Progenitor cell of endocrine pancreas (in vitro differentiated cells): ENCODE results near the gene ITGBL1. TPM values are rescaled to one million over a fixed set of nuclear protein-coding genes. Genes with fewer than 3 reads are reported as not detected.

ENCODE experiments used
- DNase-seq: peaks from one replicate; pipeline ENCODE4 v3.0.0; 2021; ENCODE audit warnings: low spot score; ENCODE audit not compliant: unreplicated experiment
- H3K27ac Mint-ChIP-seq: 2 replicates; pipeline ENCODE4 v1.8.0; 2021; ENCODE audit warnings: mild to moderate bottlenecking, moderate library complexity, mixed read lengths
- H3K27me3 Mint-ChIP-seq: 2 replicates; pipeline ENCODE4 v1.8.0; 2021; ENCODE audit warnings: mixed read lengths
- H3K36me3 Mint-ChIP-seq: 2 replicates; pipeline ENCODE4 v1.8.0; 2022; ENCODE audit warnings: mixed read lengths; ENCODE audit not compliant: insufficient read depth
- H3K4me1 Mint-ChIP-seq: 2 replicates; pipeline ENCODE4 v1.8.0; 2021; ENCODE audit warnings: low read depth, mixed read lengths
- H3K4me3 Mint-ChIP-seq: 2 replicates; pipeline ENCODE4 v1.8.0; 2021; ENCODE audit warnings: low read depth, mild to moderate bottlenecking, moderate library complexity, mixed read lengths
- H3K9me3 Mint-ChIP-seq: 2 replicates; pipeline ENCODE4 v1.8.0; 2021; ENCODE audit warnings: low read depth, mixed read lengths
- CTCF ChIP-seq: fragments of 200-600 bp; sonication (generic); IDR thresholded peaks from one replicate; pipeline ENCODE4 v1.5.0; 2021; ENCODE audit warnings: antibody characterized with exemption, mild to moderate bottlenecking; ENCODE audit not compliant: unreplicated experiment
- total RNA-seq: library from RNA; stranded (reverse); gene quantifications from 2 replicates; pipeline ENCODE4 v1.2.1, GENCODE V29; 2021

The ITGBL1 gene
- total RNA-seq, 1 donor from 2014 or later, result not detected

- DNase-seq, result no peak
- Mint-ChIP-seq H3K4me1 (no peaks in the 10 kb centered on the region), H3K9me3 (no peaks in the 10 kb centered on the region), H3K27ac (no peak overlapping the region), H3K4me3 (no peak overlapping the region), H3K27me3 (no peaks in the 10 kb centered on the region), H3K36me3 (no peaks in the 10 kb centered on the region)
- TF ChIP-seq CTCF, result no peak
These were observed 103.1 kb downstream of the ITGBL1 start for GRCh38 chr13:101555610-101556009.

- Mint-ChIP-seq H3K4me3 (no peak overlapping the region), H3K27ac (no peak overlapping the region), H3K27me3 (no peaks in the 10 kb centered on the region), H3K36me3 (no peaks in the 10 kb centered on the region), H3K4me1 (no peaks in the 10 kb centered on the region), H3K9me3 (no peaks in the 10 kb centered on the region)
- no peak for TF ChIP-seq CTCF
- no peak for DNase-seq
These were observed 104.2 kb downstream of the ITGBL1 start for GRCh38 chr13:101556676-101557123.

- DNase-seq, result no peak
- H3K9me3 Mint-ChIP-seq, result no peaks in the 10 kb centered on the region
- H3K36me3 Mint-ChIP-seq, result no peaks in the 10 kb centered on the region
These were observed 112.8 kb downstream of the ITGBL1 start for GRCh38 chr13:101565317-101565716.

GRCh38 chr13:101567841-101568240, 115.4 kb downstream of the ITGBL1 start:
- no peak for TF ChIP-seq CTCF
- Mint-ChIP-seq H3K4me1 (no peaks in the 10 kb centered on the region), H3K27me3 (no peaks in the 10 kb centered on the region), H3K9me3 (no peaks in the 10 kb centered on the region), H3K27ac (no peak overlapping the region), H3K36me3 (no peaks in the 10 kb centered on the region), H3K4me3 (no peak overlapping the region)
- DNase-seq, result no peak

More at GRCh38 chr13:101565317-101565716, 112.8 kb downstream of the ITGBL1 start:
- H3K27me3 Mint-ChIP-seq, result no peaks in the 10 kb centered on the region
- no peak for TF ChIP-seq CTCF
- no peak overlapping the region for H3K27ac Mint-ChIP-seq
- no peak overlapping the region for H3K4me3 Mint-ChIP-seq
- no peaks in the 10 kb centered on the region for H3K4me1 Mint-ChIP-seq

GRCh38 chr13:101569807-101570206, 117.3 kb downstream of the ITGBL1 start:
- no peaks in the 10 kb centered on the region for H3K4me1 Mint-ChIP-seq
- no peak overlapping the region for H3K4me3 Mint-ChIP-seq
- H3K9me3 Mint-ChIP-seq, result no peaks in the 10 kb centered on the region
- no peaks in the 10 kb centered on the region for H3K36me3 Mint-ChIP-seq
- H3K27me3 Mint-ChIP-seq, result no peaks in the 10 kb centered on the region
- H3K27ac Mint-ChIP-seq, result no peak overlapping the region
- no peak for TF ChIP-seq CTCF
- DNase-seq, result no peak
